ENCODE measurements around the gene A4GNT.
"Not testable (repeated sequence)": the region's sequence is repeated elsewhere in the genome, so short reads cannot be mapped to it uniquely, and the experiment has no call there.

Gene A4GNT

GRCh38 chr3:138132239-138132638 is at the start of gene A4GNT:
Gene A4GNT, minus strand, starts transcription at chr3:138132390. Its CDS starts 1,134 bp downstream, at chr3:138131256.
- no peak for DNase-seq

GRCh38 chr3:138180375-138181029 is 48.3 kb upstream of the A4GNT start:
- no peak for DNase-seq

GRCh38 chr3:138174421-138175131 is 42.4 kb upstream of the A4GNT start, which contains the start of gene DBR1:
Gene DBR1, minus strand, starts transcription at chr3:138174921. Its CDS starts 126 bp downstream, at chr3:138174795.
- DNase-seq: peak; percentile 55

- DNase-seq: no peak
Observed at GRCh38 chr3:138173769-138174420, 41.7 kb upstream of the A4GNT start.

GRCh38 chr3:138172625-138173024 is 40.4 kb upstream of the A4GNT start:
- DNase-seq: no peak

DNA sequence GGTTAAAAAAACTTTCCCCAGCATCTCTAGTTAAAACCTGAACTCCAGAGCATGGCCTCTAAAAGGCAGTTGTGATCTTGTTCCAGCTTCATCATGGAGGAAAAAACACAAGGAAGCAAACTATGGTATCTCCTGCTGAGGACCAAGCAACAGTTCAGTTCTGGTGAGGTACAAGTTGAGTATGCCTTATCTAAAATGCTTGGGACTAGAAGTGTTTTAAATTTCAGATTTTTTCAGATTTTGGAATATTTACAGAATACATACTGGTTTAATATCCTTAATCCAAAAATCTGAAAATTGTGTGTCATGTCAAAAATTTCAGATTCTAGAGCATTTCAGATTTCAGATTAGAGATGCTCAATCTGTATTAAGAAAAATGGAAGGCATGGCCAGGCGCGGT is 32.9 kb upstream of the A4GNT start:
- no peak for DNase-seq

GRCh38 chr3:138157743-138158142 is 25.6 kb upstream of the A4GNT start:
- no peak for DNase-seq

DNA sequence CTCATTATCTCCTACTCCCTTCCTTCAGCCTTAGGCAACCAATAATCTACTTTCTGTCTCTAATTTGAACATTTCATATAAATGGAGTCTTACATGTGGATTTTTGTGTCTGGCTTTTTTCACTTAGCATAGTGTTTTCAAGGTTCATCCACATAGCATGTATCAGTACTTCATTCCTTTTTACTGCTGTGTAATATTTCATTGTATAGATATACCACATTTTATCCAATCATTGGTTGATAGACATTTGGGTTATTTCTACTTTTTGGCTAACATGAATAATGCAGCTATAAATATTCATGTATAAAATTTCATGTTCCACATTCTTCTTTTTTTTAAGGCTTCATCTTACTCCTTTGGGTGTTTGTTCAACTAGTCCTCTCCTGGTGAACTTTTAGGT is 22.3 kb upstream of the A4GNT start:
- DNase-seq: no peak

- DNase-seq: no peak
Observed at GRCh38 chr3:138148503-138148902, 16.3 kb upstream of the A4GNT start.

- not testable (repeated sequence) for DNase-seq
Observed at GRCh38 chr3:138142181-138142580, 10.0 kb upstream of the A4GNT start.

GRCh38 chr3:138140940-138141339 is 8.8 kb upstream of the A4GNT start:
- no peak for DNase-seq

- DNase-seq: no peak
Observed at GRCh38 chr3:138139691-138140090, 7.5 kb upstream of the A4GNT start.

GRCh38 chr3:138137861-138138260 is 5.7 kb upstream of the A4GNT start:
- no peak for DNase-seq

DNA sequence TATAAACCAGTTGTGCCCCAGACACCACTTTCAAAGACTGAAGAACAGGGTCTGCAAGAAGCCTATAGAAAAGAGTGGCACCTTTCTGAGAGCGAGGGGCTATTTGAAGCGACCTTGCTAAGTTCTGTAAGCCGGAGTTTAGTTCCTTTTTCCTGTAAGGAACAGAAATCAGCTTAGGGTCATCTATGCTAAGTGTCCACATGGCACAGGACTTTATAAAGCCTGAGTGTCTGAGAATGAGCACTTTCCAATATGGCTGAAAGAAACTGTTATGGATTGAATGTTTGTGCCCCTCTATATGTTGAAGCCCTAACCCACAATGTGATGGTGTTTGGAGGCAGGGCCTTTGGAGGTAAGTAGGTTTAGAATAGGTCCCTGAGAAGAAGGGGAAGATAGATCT is 4.0 kb upstream of the A4GNT start:
- no peak for DNase-seq

GRCh38 chr3:138135833-138136194 is 3.6 kb upstream of the A4GNT start:
- DNase-seq: no peak

DNA sequence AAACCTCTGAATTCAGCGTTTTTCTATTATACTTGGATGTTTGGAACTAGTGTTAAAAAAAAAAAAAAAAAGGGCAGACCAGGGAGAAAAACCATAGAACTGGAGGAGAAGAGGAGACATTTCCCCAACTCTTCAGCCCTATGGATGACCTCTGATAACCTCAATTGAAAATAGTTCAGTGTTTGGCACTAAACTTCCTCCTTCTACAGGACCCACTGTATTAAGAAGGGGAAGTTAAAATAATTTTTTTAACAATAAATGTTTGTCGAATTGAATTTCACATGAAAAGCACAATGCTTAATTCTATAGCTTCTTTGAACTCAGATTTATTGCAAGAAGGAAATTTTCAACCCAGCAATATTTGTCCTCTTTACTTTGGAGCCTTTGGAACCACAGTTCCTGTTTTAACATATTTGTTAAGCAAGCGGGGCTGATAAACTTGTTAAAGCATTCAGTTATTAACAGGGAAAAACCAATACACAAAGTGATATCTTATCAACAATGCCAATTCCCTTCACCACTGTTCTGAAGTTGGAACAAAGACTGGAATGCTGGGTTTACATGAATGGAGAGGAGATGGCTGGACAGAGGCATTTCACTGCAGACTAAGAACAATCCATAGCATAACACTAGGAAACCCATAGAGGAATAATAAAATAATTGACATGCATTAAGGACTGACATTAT is 3.1 kb upstream of the A4GNT start:
- DNase-seq: no peak

DNA sequence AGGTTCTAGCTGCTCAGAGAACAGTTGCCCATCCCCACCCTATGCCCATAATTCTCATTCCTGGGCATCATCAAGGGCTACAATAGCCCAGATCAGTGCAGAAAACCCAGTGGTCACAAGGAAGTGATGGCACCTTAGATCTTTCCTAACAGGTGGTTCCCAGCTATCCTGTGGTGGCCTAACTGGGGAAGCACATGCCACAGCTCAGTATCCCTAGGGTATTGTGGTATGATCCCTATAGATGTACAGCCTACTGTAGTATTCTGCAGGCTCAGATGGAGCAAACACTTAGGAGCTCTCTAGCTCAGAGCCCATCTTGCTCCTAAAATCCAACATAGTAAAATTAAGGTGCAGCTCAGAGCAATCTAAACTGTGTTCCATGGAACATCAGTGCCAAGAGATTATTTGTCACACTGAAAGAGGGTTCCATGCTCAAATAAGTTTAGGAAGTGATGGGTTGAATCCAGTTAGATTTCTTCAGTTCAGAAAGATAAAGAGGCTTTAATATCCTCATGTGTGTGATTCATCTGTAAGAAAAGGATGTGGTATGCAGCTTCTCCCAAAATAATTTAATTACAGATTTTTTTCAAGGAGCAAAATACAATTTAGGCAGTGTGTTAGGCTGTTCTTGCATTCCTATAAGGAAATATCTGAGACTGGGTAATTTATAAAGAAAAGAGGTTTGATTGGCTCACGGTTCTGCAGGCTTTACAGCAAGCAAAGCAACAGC is 4.4 kb downstream of the A4GNT start:
- DNase-seq: no peak

DNA sequence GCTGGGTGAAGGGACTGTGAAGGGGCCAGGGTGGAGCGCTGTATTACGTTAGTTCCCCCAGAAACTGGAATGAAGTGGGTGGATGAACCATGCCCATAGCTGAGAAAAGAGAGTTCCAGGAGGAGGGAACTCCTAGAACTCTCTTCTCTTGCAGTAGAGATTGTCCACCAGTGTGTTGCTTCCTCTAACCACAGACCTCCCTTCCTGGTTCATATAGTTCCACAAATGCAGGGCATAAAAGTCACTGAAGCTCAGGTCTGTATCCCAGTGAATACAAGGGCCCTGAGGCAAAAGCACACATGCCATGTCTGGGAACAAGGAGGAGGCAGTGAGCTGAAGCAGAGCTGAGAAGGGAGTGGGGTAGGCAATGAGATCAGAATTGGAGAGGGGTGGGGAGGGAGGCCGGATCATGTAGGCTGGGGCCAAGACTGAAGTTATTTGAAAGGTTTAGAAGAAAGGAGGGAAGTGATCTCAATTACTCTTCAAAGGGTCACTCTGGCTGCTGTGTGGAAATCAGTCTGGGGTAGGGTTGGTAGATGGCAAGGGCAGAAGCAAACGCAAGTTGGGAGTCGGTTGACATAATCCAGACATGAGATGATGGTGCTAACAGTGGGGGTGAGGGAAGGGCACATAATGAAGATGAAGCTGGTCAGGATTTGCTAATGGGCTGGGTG is 6.5 kb downstream of the A4GNT start:
- no peak for DNase-seq

DNA sequence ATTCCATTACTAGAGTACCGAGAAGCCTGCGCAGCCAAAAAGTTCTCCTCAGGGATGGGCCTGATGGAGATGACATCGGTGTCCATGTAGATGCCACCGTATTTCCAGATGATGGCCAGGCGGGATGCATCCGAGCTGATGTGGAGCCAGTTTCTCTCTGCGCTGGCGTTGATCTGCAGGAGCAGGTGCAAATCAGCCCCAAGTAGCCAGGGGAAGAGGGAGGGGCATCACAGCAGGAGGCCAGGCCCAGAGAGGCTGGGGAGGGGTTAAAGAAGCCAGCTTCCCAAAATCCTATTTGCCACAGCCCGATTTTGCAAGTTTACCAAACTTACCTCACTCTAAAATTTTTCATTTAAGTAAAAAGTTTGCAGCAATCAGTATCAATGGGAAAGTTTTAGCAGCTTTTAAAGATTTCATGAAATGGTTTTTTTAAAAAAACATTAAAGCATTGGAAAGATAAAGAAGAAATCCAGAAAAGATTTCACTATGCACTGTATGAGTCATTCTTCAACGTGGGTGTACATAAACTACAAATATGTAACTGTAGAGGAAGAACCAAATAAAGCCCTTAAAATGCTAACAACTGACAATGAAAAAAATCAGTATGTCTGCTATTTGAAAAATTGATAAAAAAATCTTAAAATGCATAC is 7.4 kb downstream of the A4GNT start:
- no peak for DNase-seq

DNA sequence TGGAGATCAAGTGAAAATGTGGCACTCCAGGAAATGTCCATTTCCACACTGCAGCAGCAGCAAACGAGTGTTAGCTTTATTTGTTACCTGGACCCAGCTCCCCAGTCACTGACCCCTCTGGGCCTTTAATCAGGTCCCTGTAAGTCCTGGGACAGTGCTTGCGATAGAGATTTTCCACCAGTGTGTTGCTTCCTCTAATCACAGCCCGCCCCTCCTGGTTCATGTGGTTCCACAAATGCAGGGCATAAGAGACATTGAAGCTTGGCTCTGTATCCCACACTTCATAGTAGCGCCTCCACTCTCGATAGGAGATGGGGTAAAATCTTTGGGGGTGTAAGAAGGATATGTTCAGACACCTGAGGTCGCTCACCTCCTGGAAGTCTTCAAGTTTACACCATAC is 8.0 kb downstream of the A4GNT start:
- DNase-seq: no peak

DNA sequence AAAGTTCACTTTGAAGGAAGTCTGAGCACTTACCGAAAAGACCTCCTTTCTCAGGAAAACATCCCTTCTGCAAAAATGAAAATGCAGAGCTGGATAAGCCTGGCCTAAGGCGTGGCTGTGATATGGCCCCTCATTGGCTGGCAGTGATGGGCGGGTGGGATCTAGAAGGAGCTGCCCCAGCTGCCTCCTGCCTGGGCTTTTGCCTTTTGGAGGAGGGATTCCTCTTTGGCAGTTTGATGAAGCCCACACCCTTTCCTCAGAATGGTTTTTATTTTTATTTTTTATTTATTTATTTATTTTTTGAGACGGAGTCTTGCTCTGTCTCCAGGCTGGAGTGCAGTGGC is 12.8 kb downstream of the A4GNT start:
- no peak for DNase-seq

Data from stimulated activated CD4-positive, alpha-beta T cell treated with anti-CD3 and anti-CD28 coated beads, Interleukin-12 subunit alpha, Interleukin-12 subunit beta, amount 100 ng/mL, for 4 hours (primary cell).